Measurements from ENCODE around the gene TMEM82. TPM values are rescaled to one million over a fixed set of nuclear protein-coding genes. Genes with fewer than 3 reads are reported as not detected.
"Not testable (repeated sequence)": the region's sequence is repeated elsewhere in the genome, so short reads cannot be mapped to it uniquely, and the experiment has no call there.

TMEM82 gene
- total and polyA plus RNA-seq, 2 experiments from 2014 or later, result 11.9 to 16.4 TPM

DNA sequence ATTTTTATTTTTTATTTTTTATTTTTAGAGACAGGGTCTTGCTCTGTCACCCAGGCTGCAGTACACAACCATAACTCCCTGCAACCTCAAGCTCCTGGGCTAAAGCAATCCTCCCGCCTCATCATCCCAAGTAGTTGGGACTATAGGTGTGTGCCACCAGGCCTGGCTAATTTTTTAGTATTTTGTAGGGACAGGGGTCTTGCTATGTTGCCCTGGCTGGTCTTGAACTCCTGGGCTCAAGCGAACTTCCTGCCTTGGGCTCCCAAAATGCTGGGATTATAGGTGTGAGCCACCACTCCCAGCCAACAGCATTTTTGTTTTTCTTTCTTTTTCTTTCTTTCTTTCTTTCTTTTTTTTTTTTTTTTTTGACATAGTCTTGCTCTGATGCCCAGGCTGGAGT lies 44.1 kb upstream of the TMEM82 start:
- no peak overlapping the region for H2AFZ ChIP-seq
- no peak for DNase-seq (ENCODE audit: low spot score)
- WGBS (ENCODE audit: low lambda C conversion rate, missing lambda C conversion rate), result 97% methylated on average over 2 of the region's 2 CpGs
- H3K4me2 ChIP-seq, result no peak overlapping the region
- H3K36me3 ChIP-seq (replicated peaks; ENCODE audit: insufficient read depth, low read depth), result no peaks in the 10 kb centered on the region
- no peaks in the 10 kb centered on the region for H3K9me2 ChIP-seq (replicated peaks; ENCODE audit: insufficient read depth)
- H3K4me1 ChIP-seq (ENCODE audit: insufficient read depth), result peaks cover 5% of the 10 kb centered on the region
- no peak overlapping the region for H3K4me3 ChIP-seq
- H3K27me3 ChIP-seq, result no peaks in the 10 kb centered on the region
- H3K79me2 ChIP-seq, result peaks cover 96% of the 10 kb centered on the region
- TF ChIP-seq, protein P1, sequence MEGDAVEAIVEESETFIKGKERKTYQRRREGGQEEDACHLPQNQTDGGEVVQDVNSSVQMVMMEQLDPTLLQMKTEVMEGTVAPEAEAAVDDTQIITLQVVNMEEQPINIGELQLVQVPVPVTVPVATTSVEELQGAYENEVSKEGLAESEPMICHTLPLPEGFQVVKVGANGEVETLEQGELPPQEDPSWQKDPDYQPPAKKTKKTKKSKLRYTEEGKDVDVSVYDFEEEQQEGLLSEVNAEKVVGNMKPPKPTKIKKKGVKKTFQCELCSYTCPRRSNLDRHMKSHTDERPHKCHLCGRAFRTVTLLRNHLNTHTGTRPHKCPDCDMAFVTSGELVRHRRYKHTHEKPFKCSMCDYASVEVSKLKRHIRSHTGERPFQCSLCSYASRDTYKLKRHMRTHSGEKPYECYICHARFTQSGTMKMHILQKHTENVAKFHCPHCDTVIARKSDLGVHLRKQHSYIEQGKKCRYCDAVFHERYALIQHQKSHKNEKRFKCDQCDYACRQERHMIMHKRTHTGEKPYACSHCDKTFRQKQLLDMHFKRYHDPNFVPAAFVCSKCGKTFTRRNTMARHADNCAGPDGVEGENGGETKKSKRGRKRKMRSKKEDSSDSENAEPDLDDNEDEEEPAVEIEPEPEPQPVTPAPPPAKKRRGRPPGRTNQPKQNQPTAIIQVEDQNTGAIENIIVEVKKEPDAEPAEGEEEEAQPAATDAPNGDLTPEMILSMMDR (IDR thresholded peaks at IDR 0.05; ENCODE audit: poor library complexity), result no peak
- no peak for TF ChIP-seq EZH2phosphoT487 (IDR thresholded peaks at IDR 0.05; ENCODE audit: low read depth, severe bottlenecking, unreplicated experiment)
- no peak for TF ChIP-seq EZH2 (IDR thresholded peaks at IDR 0.05; ENCODE audit: borderline replicate concordance)
- no peaks in the 10 kb centered on the region for H3K9me3 ChIP-seq (ENCODE audit: low read depth)
- peaks cover 9% of the 10 kb centered on the region for H4K20me1 ChIP-seq (ENCODE audit: insufficient read depth, poor library complexity, severe bottlenecking)
- H3K27ac ChIP-seq, result no peak overlapping the region

DNA sequence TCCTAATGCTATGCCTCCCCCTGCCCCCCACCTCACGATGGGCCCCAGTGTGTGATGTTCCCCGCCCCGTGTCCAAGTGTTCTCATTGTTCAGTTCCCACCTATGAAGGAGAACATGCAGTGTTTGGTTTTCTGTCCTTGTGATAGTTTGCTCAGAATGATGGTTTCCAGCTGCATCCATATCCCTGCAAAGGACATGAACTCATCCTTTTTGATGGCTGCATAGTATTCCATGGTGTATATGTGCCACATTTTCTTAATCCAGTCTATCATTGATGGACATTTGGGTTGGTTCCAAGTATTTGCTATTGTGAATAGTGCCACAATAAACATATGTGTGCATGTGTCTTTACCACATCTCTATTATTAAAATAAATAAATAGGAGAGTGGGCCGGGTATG lies 43.0 kb upstream of the TMEM82 start:
- not testable (repeated sequence) for H3K9me2 ChIP-seq (replicated peaks; ENCODE audit: insufficient read depth); H3K27me3 ChIP-seq; H3K9me3 ChIP-seq (ENCODE audit: low read depth); H3K27ac ChIP-seq; H4K20me1 ChIP-seq (ENCODE audit: insufficient read depth, poor library complexity, severe bottlenecking); DNase-seq (ENCODE audit: low spot score); H2AFZ ChIP-seq; H3K36me3 ChIP-seq (replicated peaks; ENCODE audit: insufficient read depth, low read depth); H3K4me3 ChIP-seq; H3K4me2 ChIP-seq
- H3K4me1 ChIP-seq (ENCODE audit: insufficient read depth), result peaks cover 14% of the 10 kb centered on the region
- 95% methylated on average over 4 of the region's 4 CpGs for WGBS (ENCODE audit: low lambda C conversion rate, missing lambda C conversion rate)
- peaks cover 90% of the 10 kb centered on the region for H3K79me2 ChIP-seq

DNA sequence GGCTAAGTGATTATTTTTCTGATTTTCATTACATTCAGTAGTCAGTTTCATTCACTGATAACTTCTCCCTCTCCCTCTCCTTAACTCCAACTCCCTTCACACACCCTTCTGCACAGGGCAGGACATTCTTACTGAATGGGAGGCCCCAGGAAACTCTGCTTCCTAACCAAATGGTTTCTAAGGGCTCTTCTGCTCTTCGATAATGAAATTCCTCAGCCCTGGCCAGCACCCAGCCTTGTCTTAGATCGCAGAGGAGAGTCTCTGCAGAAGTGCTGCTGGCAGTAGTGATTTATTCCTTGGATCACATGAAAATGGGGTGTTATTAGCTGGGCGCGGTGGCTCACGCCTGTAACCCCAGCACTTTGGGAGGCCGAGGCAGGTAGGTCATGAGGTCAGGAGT lies 41.8 kb upstream of the TMEM82 start:
- no peaks in the 10 kb centered on the region for H3K9me3 ChIP-seq (ENCODE audit: low read depth)
- H3K4me1 ChIP-seq (ENCODE audit: insufficient read depth), result peaks cover 14% of the 10 kb centered on the region
- H3K4me3 ChIP-seq, result no peak overlapping the region
- TF ChIP-seq EZH2phosphoT487 (IDR thresholded peaks at IDR 0.05; ENCODE audit: low read depth, severe bottlenecking, unreplicated experiment) (no peak), EZH2 (IDR thresholded peaks at IDR 0.05; ENCODE audit: borderline replicate concordance) (no peak)
- TF ChIP-seq, protein P1 (IDR thresholded peaks at IDR 0.05; ENCODE audit: poor library complexity), result no peak
- H3K79me2 ChIP-seq, result peaks cover 88% of the 10 kb centered on the region
- H3K27ac ChIP-seq, result no peak overlapping the region
- H3K36me3 ChIP-seq (replicated peaks; ENCODE audit: insufficient read depth, low read depth), result no peaks in the 10 kb centered on the region
- peaks cover 5% of the 10 kb centered on the region for H4K20me1 ChIP-seq (ENCODE audit: insufficient read depth, poor library complexity, severe bottlenecking)
- no peak overlapping the region for H2AFZ ChIP-seq
- WGBS (ENCODE audit: low lambda C conversion rate, missing lambda C conversion rate), result 81% methylated on average over 6 of the region's 6 CpGs
- H3K9me2 ChIP-seq (replicated peaks; ENCODE audit: insufficient read depth), result no peaks in the 10 kb centered on the region
- no peak overlapping the region for H3K4me2 ChIP-seq
- no peaks in the 10 kb centered on the region for H3K27me3 ChIP-seq
- no peak for DNase-seq (ENCODE audit: low spot score)

DNA sequence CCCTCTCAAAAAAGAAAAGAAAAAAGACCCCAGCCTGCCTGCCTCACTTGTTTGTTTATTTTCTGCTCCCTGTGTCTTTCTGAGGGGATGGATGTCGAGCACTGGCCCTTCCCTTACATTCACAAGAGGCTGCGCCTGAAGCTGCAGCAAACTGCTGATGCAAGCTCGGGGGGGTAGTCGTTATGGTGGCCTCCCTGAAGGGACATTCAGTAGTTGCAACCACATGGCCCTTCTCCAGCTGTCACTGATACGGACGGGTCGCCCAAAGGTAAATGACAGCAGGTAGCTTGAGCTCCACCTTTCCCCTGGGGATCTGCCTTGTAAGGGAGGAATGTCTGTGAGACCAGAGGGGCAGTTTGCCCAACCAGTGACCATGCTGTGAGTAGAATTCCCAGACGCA lies 40.5 kb upstream of the TMEM82 start:
- H3K27ac ChIP-seq, result no peak overlapping the region

More for the DNA sequence above, 40.5 kb upstream of the TMEM82 start:
- Histone ChIP-seq H3K27me3 (no peaks in the 10 kb centered on the region), H3K4me3 (no peak overlapping the region), H2AFZ (no peak overlapping the region), H3K4me1 (ENCODE audit: insufficient read depth) (peaks cover 14% of the 10 kb centered on the region), H3K4me2 (no peak overlapping the region), H3K9me3 (ENCODE audit: low read depth) (no peaks in the 10 kb centered on the region), H4K20me1 (ENCODE audit: insufficient read depth, poor library complexity, severe bottlenecking) (peaks cover 5% of the 10 kb centered on the region), H3K36me3 (replicated peaks; ENCODE audit: insufficient read depth, low read depth) (no peaks in the 10 kb centered on the region), H3K9me2 (replicated peaks; ENCODE audit: insufficient read depth) (no peaks in the 10 kb centered on the region), H3K79me2 (peaks cover 88% of the 10 kb centered on the region)
- no peak for TF ChIP-seq EZH2phosphoT487 (IDR thresholded peaks at IDR 0.05; ENCODE audit: low read depth, severe bottlenecking, unreplicated experiment)
- no peak for TF ChIP-seq EZH2 (IDR thresholded peaks at IDR 0.05; ENCODE audit: borderline replicate concordance)
- TF ChIP-seq, protein P1 (IDR thresholded peaks at IDR 0.05; ENCODE audit: poor library complexity), result no peak
- no peak for DNase-seq (ENCODE audit: low spot score)
- 93% methylated on average over 8 of the region's 8 CpGs for WGBS (ENCODE audit: low lambda C conversion rate, missing lambda C conversion rate)

Data from hepatocyte (in vitro differentiated cells).